HFFc6 (cell line): ENCODE measurements around the gene C14orf39. TPM values are rescaled to one million over a fixed set of nuclear protein-coding genes. Genes with fewer than 3 reads are reported as not detected.
A peak's percentile ranks its signal among the peaks of the same experiment; 100 is the strongest.

ENCODE experiments used
- DNase-seq: peaks from one replicate; pipeline ENCODE4 v3.0.0-alpha.2; 2018
- H3K27ac Mint-ChIP-seq: 2 replicates; pipeline ENCODE4 v1.8.0; 2020; ENCODE audit warnings: mild to moderate bottlenecking, mixed read lengths
- H3K27me3 Mint-ChIP-seq: 2 replicates; pipeline ENCODE4 v1.8.0; 2021; ENCODE audit warnings: mild to moderate bottlenecking, moderate library complexity, mixed read lengths; ENCODE audit not compliant: insufficient read depth
- H3K36me3 Mint-ChIP-seq: 2 replicates; pipeline ENCODE4 v1.8.0; 2021; ENCODE audit warnings: low read depth, mixed read lengths
- H3K4me1 Mint-ChIP-seq: 2 replicates; pipeline ENCODE4 v1.8.0; 2020; ENCODE audit warnings: low read depth, mixed read lengths
- H3K4me3 Mint-ChIP-seq: 2 replicates; pipeline ENCODE4 v1.8.0; 2020; ENCODE audit warnings: mild to moderate bottlenecking, moderate library complexity, mixed read lengths
- H3K9me3 Mint-ChIP-seq: 2 replicates; pipeline ENCODE4 v1.8.0; 2020; ENCODE audit warnings: mild to moderate bottlenecking, mixed read lengths
- total RNA-seq, 6 experiments: library from RNA; stranded (reverse); fragmentation: NEBNext Ultra II Directional; extraction: Animal tissue kit (Norgen Biotek cat#: 25700); gene quantifications; 2 replicates in 1 of 6; 3 replicates in 5 of 6; pipeline ENCODE4 v1.2.3, GENCODE V29; 2021
- TF ChIP-seq, protein P1 (sequence below): fragments of 200-600 bp; sonication (generic); IDR thresholded peaks from 2 replicates; pipeline ENCODE4 v1.5.0; 2021; ENCODE audit warnings: antibody characterized with exemption, mild to moderate bottlenecking

The C14orf39 gene
- total RNA-seq, 6 experiments from 2014 or later, result not detected

GRCh38 chr14:60506010-60506409, 20.1 kb upstream of the C14orf39 start:
- peaks cover 4% of the 10 kb centered on the region; the same call in 1 of the 2 replicates for H3K9me3 Mint-ChIP-seq
- no peaks in the 10 kb centered on the region for H3K4me1 Mint-ChIP-seq
- no peak overlapping the region for H3K27ac Mint-ChIP-seq
- TF ChIP-seq, protein P1, sequence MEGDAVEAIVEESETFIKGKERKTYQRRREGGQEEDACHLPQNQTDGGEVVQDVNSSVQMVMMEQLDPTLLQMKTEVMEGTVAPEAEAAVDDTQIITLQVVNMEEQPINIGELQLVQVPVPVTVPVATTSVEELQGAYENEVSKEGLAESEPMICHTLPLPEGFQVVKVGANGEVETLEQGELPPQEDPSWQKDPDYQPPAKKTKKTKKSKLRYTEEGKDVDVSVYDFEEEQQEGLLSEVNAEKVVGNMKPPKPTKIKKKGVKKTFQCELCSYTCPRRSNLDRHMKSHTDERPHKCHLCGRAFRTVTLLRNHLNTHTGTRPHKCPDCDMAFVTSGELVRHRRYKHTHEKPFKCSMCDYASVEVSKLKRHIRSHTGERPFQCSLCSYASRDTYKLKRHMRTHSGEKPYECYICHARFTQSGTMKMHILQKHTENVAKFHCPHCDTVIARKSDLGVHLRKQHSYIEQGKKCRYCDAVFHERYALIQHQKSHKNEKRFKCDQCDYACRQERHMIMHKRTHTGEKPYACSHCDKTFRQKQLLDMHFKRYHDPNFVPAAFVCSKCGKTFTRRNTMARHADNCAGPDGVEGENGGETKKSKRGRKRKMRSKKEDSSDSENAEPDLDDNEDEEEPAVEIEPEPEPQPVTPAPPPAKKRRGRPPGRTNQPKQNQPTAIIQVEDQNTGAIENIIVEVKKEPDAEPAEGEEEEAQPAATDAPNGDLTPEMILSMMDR, result no peak
- peaks cover 49% of the 10 kb centered on the region for H3K27me3 Mint-ChIP-seq
- H3K36me3 Mint-ChIP-seq, result no peaks in the 10 kb centered on the region
- DNase-seq, result no peak
- H3K4me3 Mint-ChIP-seq, result no peak overlapping the region

DNA sequence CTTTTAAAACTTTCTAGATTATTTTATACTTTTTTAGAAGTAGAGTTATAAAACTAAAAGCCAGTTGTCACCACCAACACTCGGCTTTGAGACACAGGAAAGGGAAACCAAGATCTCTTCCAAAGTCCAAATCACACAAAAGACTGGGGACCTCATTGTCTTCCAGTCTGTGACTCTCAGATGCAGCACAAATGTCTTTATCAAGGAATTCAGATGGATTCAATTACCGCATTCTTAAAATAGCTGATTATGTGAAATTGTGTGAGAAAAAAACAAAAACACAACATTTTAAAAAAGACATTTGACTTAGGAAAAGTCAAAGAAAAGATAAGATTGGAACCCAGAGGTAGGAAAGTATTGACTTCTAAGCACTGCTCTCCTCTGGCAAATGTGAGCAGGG, 19.6 kb upstream of the C14orf39 start:
- Mint-ChIP-seq H3K27ac (no peak overlapping the region), H3K4me3 (no peak overlapping the region), H3K4me1 (no peaks in the 10 kb centered on the region), H3K27me3 (peaks cover 44% of the 10 kb centered on the region), H3K36me3 (no peaks in the 10 kb centered on the region), H3K9me3 (peaks cover 4% of the 10 kb centered on the region; the same call in 1 of the 2 replicates)
- TF ChIP-seq, protein P1, result no peak
- no peak for DNase-seq

DNA sequence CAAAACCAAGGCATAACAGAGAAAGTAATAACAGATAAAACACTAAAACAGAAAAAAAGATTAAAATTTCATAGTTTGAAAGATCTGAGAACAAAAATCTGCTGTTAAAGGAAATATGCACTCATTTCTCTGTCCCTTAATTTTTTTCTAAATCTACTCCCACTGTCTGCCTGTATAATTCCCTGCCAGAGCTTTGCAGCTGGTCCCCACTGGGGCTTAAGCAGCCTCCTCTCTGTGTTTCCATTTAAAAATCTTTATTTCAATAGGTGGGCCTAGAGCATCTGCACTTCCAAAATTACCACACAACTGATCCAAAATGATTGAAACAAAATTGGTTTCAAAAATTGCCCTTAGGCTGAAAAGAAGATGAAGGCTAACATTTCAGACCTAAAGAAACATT, 16.7 kb upstream of the C14orf39 start:
- Mint-ChIP-seq H3K9me3 (no peaks in the 10 kb centered on the region), H3K4me3 (no peak overlapping the region), H3K27me3 (peaks cover 28% of the 10 kb centered on the region), H3K36me3 (no peaks in the 10 kb centered on the region), H3K4me1 (no peaks in the 10 kb centered on the region), H3K27ac (no peak overlapping the region)
- no peak for DNase-seq
- TF ChIP-seq, protein P1, result no peak

- Mint-ChIP-seq H3K36me3 (no peaks in the 10 kb centered on the region), H3K4me1 (no peaks in the 10 kb centered on the region), H3K4me3 (no peak overlapping the region), H3K27ac (no peak overlapping the region), H3K27me3 (no peaks in the 10 kb centered on the region; the same call in none of the 2 replicates), H3K9me3 (no peaks in the 10 kb centered on the region)
- DNase-seq, result no peak
- TF ChIP-seq, protein P1, result no peak
Observed at GRCh38 chr14:60495946-60496345, 10.1 kb upstream of the C14orf39 start.

DNA sequence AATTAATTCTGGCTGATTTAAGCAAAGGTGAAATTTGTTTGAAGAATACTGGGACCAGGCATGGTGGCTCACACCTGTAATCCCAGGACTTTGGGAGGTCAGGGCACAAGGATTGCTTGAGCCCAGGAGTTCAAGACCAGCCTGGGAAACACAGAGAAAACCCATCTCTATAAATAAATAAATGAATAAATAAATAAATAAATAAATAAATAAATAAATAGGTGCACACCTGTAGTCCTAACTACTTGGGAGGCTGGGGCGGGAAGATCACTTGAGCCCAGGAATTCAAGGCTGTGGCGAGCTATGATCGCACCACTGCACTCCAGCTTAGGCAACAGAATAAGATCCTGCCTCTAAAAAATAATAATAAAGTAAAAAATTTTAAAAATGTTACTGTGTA, 4.4 kb upstream of the C14orf39 start:
- Mint-ChIP-seq H3K27me3 (no peaks in the 10 kb centered on the region; the same call in 1 of the 2 replicates), H3K4me1 (no peaks in the 10 kb centered on the region), H3K36me3 (no peaks in the 10 kb centered on the region), H3K27ac (no peak overlapping the region), H3K9me3 (no peaks in the 10 kb centered on the region), H3K4me3 (no peak overlapping the region)
- DNase-seq, result no peak
- TF ChIP-seq, protein P1, result no peak

DNA sequence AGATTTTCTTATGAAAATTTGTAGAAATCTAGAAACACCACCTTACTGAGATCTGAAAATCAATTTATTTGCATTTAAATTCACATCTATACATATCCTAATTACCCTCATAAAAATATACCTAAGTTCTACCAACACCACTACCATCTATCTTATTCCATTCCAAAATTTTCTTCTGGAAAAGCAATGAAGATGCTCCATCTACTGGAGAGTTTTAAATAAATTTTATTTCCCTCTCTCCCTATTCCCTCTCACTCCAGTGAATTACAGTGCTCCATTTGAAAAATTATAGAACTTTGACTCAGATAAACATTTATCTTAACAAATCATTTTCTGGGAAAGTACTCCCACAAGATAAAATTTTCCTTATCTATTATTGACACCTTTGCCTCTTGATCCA, 2.3 kb upstream of the C14orf39 start:
- no peaks in the 10 kb centered on the region for H3K36me3 Mint-ChIP-seq
- TF ChIP-seq, protein P1, result peak; percentile 56; the same call in 1 of the 2 replicates
- H3K4me3 Mint-ChIP-seq, result no peak overlapping the region
- no peak for DNase-seq
- H3K9me3 Mint-ChIP-seq, result no peaks in the 10 kb centered on the region
- no peak overlapping the region for H3K27ac Mint-ChIP-seq
- peaks cover 3% of the 10 kb centered on the region; the same call in 1 of the 2 replicates for H3K27me3 Mint-ChIP-seq
- H3K4me1 Mint-ChIP-seq, result no peaks in the 10 kb centered on the region
